Lung (tissue), 13 donors: ENCODE measurements around the gene GRIP1. TPM values are rescaled to one million over a fixed set of nuclear protein-coding genes. Genes with fewer than 3 reads are reported as not detected.

Experiments used
- ATAC-seq: fragments of 200-7000 bp; cut with Tn5 transposase; one replicate; pipeline ENCODE4 v1.9.1; 2020; ENCODE audit warnings: moderate number of reproducible peaks; ENCODE audit not compliant: insufficient read depth, low FRiP score
- DNase-seq, 3 donors: peaks; one replicate each; pipeline ENCODE4 v3.0.0-alpha.2; 2013 to 2017
- H3K27ac ChIP-seq, 2 donors: one replicate each; pipeline ENCODE4 v1.5.1; 2013; ENCODE audit warnings: mild to moderate bottlenecking in 2 of 2, moderate library complexity in 2 of 2, control low read depth in 1 of 2, inconsistent platforms in 1 of 2, low read depth in 1 of 2, low read length in 1 of 2
- H3K27me3 ChIP-seq, 3 donors: one replicate each; pipeline ENCODE4 v1.5.1; 2013; ENCODE audit warnings: low read length in 2 of 3; ENCODE audit not compliant: control insufficient read depth in 3 of 3, insufficient read depth in 3 of 3
- H3K36me3 ChIP-seq, 4 donors: one replicate each; pipeline ENCODE4 v1.5.1; 2013; ENCODE audit warnings: low read length in 4 of 4, mild to moderate bottlenecking in 1 of 4, moderate library complexity in 1 of 4; ENCODE audit not compliant: control insufficient read depth in 4 of 4, insufficient read depth in 4 of 4
- H3K4me1 ChIP-seq, 5 donors: one replicate each; pipeline ENCODE4 v1.5.1; 2013; ENCODE audit warnings: low read length in 5 of 5, mild to moderate bottlenecking in 2 of 5, moderate library complexity in 1 of 5; ENCODE audit not compliant: control insufficient read depth in 5 of 5, insufficient read depth in 5 of 5
- H3K4me3 ChIP-seq: one replicate; pipeline ENCODE4 v1.5.1; 2013; ENCODE audit warnings: mild to moderate bottlenecking, control low read depth, moderate library complexity
- H3K9ac ChIP-seq, 2 donors: one replicate each; pipeline ENCODE4 v1.5.1; 2013; ENCODE audit warnings: low read length in 2 of 2, control low read depth in 1 of 2; ENCODE audit not compliant: insufficient read depth in 1 of 2
- H3K9me3 ChIP-seq, 4 donors: one replicate each; pipeline ENCODE4 v1.5.1; 2013; ENCODE audit warnings: low read length in 3 of 4, mild to moderate bottlenecking in 1 of 4, moderate library complexity in 1 of 4; ENCODE audit not compliant: control insufficient read depth in 4 of 4, insufficient read depth in 3 of 4
- WGBS, 2 donors: extraction: QIAGEN DNeasy Blood & Tissue Kit; methylation state at CpG; one replicate each; pipeline ENCODE4 v1.1.7; 2013; 5-methylcytosine and 5-hydroxymethylcytosine counted together
- polyA plus RNA-seq, 2 donors: library from polyadenylated mRNA; stranded (reverse); fragments of 200-250 nt; gene quantifications; one replicate each; pipeline ENCODE4 v1.2.1, GENCODE V29; 2013
- small RNA-seq: library from RNA; depleted of rRNA; stranded (forward); fragments of <200 nt; gene quantifications from one replicate; pipeline ENCODE3, GENCODE V24; 2014; ENCODE audit warnings: low replicate concordance
- total RNA-seq, 2 donors: library from RNA; depleted of rRNA in 1 of 2; stranded (reverse); fragments of >200 nt in 1 of 2; gene quantifications; one replicate each; pipeline ENCODE4 v1.2.1, GENCODE V29; 2014 to 2021
- TF ChIP-seq, protein P1 (sequence below): IDR thresholded peaks from 2 replicates; pipeline ENCODE4 v1.5.1; 2012; ENCODE audit warnings: mild to moderate bottlenecking; ENCODE audit errors: control extremely low read depth, extremely low read depth
- donor health status: control.
- donor health status: control.
- donor health status: Bipolar disorder and iron deficiency.
- donor health status: healthy.
- donor health status: DM: yes; HTN: yes; CAD: no.

Gene GRIP1
- total and polyA plus RNA-seq, 4 donors, result 0.20 to 3.6 (median 0.83) TPM

DNA sequence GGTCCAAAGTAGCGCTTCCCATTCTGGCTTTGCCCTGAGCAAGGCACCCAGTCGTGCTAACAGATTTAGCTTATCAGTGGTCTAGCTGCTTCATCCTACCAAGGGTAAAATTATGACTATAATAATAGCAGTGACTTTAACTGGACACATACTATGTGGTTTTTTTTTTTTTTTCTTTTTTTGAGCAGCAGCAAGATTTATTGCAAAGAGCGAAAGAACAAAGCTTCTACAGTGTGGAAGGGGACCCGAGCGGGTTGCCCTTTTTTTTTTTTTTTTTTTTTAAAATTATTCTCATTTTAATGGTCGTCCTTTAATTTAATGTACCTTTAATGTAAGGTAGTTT lies 376.1 kb downstream of the GRIP1 start:
- Histone ChIP-seq H3K27me3 (peaks cover 0 to 2% (median 0%) of the 10 kb centered on the region in 3 donors), H3K9me3 (no peaks in the 10 kb centered on the region), H3K4me3 (peak overlapping the region; percentile 94), H3K9ac (peak overlapping the region in 1 of 2 donors; percentile 84), H3K27ac (peak overlapping the region; percentile 60 to 93), H3K36me3 (no peaks in the 10 kb centered on the region), H3K4me1 (peaks cover 0 to 11% (median 4%) of the 10 kb centered on the region in 5 donors)
- no peak for ATAC-seq
- WGBS, 2 donors, result 7% methylated on average over 6 of the region's 6 CpGs
- DNase-seq, result no peak
- TF ChIP-seq, protein P1, sequence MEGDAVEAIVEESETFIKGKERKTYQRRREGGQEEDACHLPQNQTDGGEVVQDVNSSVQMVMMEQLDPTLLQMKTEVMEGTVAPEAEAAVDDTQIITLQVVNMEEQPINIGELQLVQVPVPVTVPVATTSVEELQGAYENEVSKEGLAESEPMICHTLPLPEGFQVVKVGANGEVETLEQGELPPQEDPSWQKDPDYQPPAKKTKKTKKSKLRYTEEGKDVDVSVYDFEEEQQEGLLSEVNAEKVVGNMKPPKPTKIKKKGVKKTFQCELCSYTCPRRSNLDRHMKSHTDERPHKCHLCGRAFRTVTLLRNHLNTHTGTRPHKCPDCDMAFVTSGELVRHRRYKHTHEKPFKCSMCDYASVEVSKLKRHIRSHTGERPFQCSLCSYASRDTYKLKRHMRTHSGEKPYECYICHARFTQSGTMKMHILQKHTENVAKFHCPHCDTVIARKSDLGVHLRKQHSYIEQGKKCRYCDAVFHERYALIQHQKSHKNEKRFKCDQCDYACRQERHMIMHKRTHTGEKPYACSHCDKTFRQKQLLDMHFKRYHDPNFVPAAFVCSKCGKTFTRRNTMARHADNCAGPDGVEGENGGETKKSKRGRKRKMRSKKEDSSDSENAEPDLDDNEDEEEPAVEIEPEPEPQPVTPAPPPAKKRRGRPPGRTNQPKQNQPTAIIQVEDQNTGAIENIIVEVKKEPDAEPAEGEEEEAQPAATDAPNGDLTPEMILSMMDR, result no peak

DNA sequence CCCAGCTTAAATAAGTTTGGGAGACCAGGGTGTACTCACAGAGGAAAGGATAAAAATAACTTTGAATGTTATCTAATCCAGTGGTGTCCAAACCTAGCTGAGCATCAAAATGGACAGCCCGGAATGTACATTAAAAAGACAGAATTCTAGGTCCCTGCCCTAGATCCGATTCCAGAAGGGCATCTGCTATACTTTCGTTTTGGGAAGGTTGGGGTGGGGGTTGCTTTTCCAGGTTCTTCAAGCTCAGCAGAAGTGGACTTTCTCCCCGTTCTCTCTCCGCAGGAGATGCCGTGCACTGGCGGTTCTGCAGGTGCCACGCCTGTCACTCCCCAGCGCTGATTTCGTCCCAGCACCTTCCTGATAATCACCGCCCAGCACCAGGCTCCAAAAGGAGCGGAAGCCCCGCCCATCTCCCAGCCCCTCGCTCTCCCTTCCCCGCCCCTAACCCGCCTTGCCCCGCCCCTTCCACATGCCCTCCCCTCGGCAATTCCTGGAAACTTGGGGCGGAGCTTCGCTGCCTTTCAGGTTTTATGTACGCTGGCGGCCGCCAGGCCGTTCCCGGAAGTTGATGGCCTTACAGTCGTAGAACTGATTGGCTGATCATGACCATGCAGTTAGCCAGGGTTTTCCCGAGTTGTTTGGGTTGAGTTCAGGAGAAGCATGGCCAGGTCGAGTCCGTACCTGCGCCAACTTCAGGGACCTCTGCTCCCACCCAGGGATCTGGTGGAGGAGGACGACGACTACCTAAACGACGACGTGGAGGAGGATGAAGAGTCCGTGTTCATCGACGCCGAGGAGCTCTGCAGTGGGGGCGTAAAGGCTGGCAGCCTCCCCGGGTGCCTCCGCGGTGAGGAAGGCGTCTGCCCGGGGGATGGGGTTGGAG lies 376.7 kb downstream of the GRIP1 start, which contains the start of gene HELB:
TSS of gene HELB (plus strand) at position 550 of the 883 bp plus-strand sequence. CDS start at position 661, 111 bp downstream.
- peak within 1 kb of the TSS; percentile 94 for H3K4me3 ChIP-seq
- H3K4me1 ChIP-seq, result peaks cover 0 to 11% (median 4%) of the 10 kb centered on the region in 5 donors
- ATAC-seq, result peak; percentile 100
- H3K36me3 ChIP-seq, result no peaks in the 10 kb centered on the region
- H3K9me3 ChIP-seq, result no peaks in the 10 kb centered on the region
- peak within 1 kb of the TSS; percentile 71 to 88 for H3K9ac ChIP-seq
- DNase-seq, result peak; percentile 98 to 99 (median 98)
- TF ChIP-seq, protein P1, result no peak
- H3K27ac ChIP-seq, result peak within 1 kb of the TSS; percentile 60 to 93
- peaks cover 0 to 2% (median 0%) of the 10 kb centered on the region in 3 donors for H3K27me3 ChIP-seq
- WGBS, 2 donors, result 1% methylated on average over 44 to 45 of the region's 45 CpGs

DNA sequence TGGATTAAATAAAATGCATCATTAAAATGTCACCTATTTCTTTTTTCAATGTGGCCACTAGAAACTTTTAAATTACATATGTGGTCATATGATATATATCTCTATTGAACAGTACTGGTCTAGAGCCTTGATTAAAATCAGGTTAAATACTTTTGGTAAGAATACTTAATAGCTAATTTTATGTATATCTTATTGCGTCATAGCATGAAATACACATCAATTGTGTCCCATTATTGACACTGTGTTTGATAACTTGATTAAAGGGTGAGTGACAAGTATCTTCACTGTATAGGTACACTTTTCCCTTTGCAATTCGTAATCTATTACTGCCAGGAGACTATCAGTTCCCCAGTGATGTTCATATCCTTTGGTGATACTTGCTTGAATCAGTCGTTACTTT lies 381.0 kb downstream of the GRIP1 start:
- DNase-seq (no peak), ATAC-seq (no peak)
- no peak overlapping the region for H3K4me3 ChIP-seq
- H3K9me3 ChIP-seq, result no peaks in the 10 kb centered on the region
- WGBS, 2 donors, result 88 to 93% methylated on average over 3 of the region's 3 CpGs
- peaks cover 0 to 3% (median 0%) of the 10 kb centered on the region in 5 donors for H3K4me1 ChIP-seq
- H3K27ac ChIP-seq, result no peak overlapping the region
- peaks cover 0 to 2% (median 0%) of the 10 kb centered on the region in 3 donors for H3K27me3 ChIP-seq
- no peaks in the 10 kb centered on the region for H3K36me3 ChIP-seq
- TF ChIP-seq, protein P1, result no peak
- no peak overlapping the region for H3K9ac ChIP-seq

Small RNA genes lying within 50 kb of the gene (small RNA-seq; reads per million reads assigned to genes)
- not detected for gene OSBPL9P5
